H9 (cell line): ENCODE results near the gene TRIM75. TPM values are rescaled to one million over a fixed set of nuclear protein-coding genes. Genes with fewer than 3 reads are reported as not detected.

ENCODE experiments used
- DNase-seq: peaks from one replicate; pipeline ENCODE4 v3.0.0-alpha.2; 2017
- H2AFZ ChIP-seq: one replicate; pipeline ENCODE4 v1.6.1; 2013; ENCODE audit warnings: mild to moderate bottlenecking, low read length, control low read depth, moderate library complexity
- H2AK5ac ChIP-seq: 2 replicates; pipeline ENCODE4 v1.6.1; 2013; ENCODE audit warnings: low read length, control low read depth, mixed read lengths; ENCODE audit not compliant: insufficient read length
- H2BK120ac ChIP-seq: one replicate; pipeline ENCODE4 v1.6.1; 2013; ENCODE audit warnings: low read depth, mild to moderate bottlenecking, low read length, control low read depth, inconsistent platforms; ENCODE audit not compliant: poor library complexity, severe bottlenecking
- H2BK12ac ChIP-seq: 2 replicates; pipeline ENCODE4 v1.6.1; 2013; ENCODE audit warnings: low read length, control low read depth, mixed read lengths, low read depth; ENCODE audit not compliant: insufficient read length
- H2BK15ac ChIP-seq: 2 replicates; pipeline ENCODE4 v1.6.1; 2013; ENCODE audit warnings: low read depth, low read length, control low read depth
- H2BK20ac ChIP-seq: one replicate; pipeline ENCODE4 v1.6.1; 2013; ENCODE audit warnings: low read depth, mild to moderate bottlenecking, low read length, control low read depth, inconsistent platforms; ENCODE audit not compliant: poor library complexity, severe bottlenecking
- H2BK5ac ChIP-seq: 2 replicates; pipeline ENCODE4 v1.6.1; 2013; ENCODE audit warnings: low read length, control low read depth, mixed read lengths; ENCODE audit not compliant: insufficient read length
- H3K14ac ChIP-seq: 2 replicates; pipeline ENCODE4 v1.6.1; 2013; ENCODE audit warnings: low read length, control low read depth; ENCODE audit not compliant: insufficient read depth
- H3K18ac ChIP-seq: 2 replicates; pipeline ENCODE4 v1.6.1; 2013; ENCODE audit warnings: low read depth, mild to moderate bottlenecking, mixed read lengths, low read length, control low read depth; ENCODE audit not compliant: insufficient read length
- H3K23ac ChIP-seq: 2 replicates; pipeline ENCODE4 v1.6.1; 2013; ENCODE audit warnings: low read length, control low read depth, mixed read lengths, low read depth; ENCODE audit not compliant: insufficient read length
- H3K23me2 ChIP-seq: 2 replicates; pipeline ENCODE4 v1.6.1; 2013; ENCODE audit warnings: low read depth, mild to moderate bottlenecking, mixed read lengths, low read length, control low read depth; ENCODE audit not compliant: insufficient read length, poor library complexity, severe bottlenecking
- H3K27ac ChIP-seq: 2 replicates; pipeline ENCODE4 v1.5.1; 2013; ENCODE audit warnings: low read length, control low read depth, mixed read lengths, low read depth; ENCODE audit not compliant: insufficient read length
- H3K27me3 ChIP-seq: 2 replicates; pipeline ENCODE4 v1.6.1; 2013; ENCODE audit warnings: low read length, control low read depth, inconsistent platforms; ENCODE audit not compliant: insufficient read depth
- H3K4ac ChIP-seq: 2 replicates; pipeline ENCODE4 v1.6.1; 2013; ENCODE audit warnings: low read depth, mild to moderate bottlenecking, control low read depth, inconsistent platforms, low read length, moderate library complexity
- H3K4me1 ChIP-seq: 2 replicates; pipeline ENCODE4 v1.6.1; 2013; ENCODE audit warnings: low read length, control low read depth, inconsistent platforms; ENCODE audit not compliant: insufficient read depth
- H3K4me2 ChIP-seq: 2 replicates; pipeline ENCODE4 v1.6.1; 2013; ENCODE audit warnings: low read length, control low read depth, mixed read lengths; ENCODE audit not compliant: insufficient read length, insufficient read depth
- H3K56ac ChIP-seq: 2 replicates; pipeline ENCODE4 v1.6.1; 2013; ENCODE audit warnings: low read depth, mild to moderate bottlenecking, mixed read lengths, low read length, control low read depth; ENCODE audit not compliant: insufficient read length
- H3K79me1 ChIP-seq: 2 replicates; pipeline ENCODE4 v1.6.1; 2013; ENCODE audit warnings: low read depth, mild to moderate bottlenecking, moderate library complexity, low read length, control low read depth, inconsistent platforms; ENCODE audit not compliant: insufficient read depth, poor library complexity, severe bottlenecking
- H3K79me2 ChIP-seq: 2 replicates; pipeline ENCODE4 v1.6.1; 2013; ENCODE audit warnings: low read length, control low read depth, inconsistent platforms; ENCODE audit not compliant: insufficient read depth
- H3K9ac ChIP-seq: 2 replicates; pipeline ENCODE4 v1.6.1; 2013; ENCODE audit warnings: low read length, control low read depth, mixed read lengths; ENCODE audit not compliant: insufficient read length; ENCODE audit errors: extremely low read depth
- H3K9me3 ChIP-seq: one replicate; pipeline ENCODE4 v1.6.1; 2013; ENCODE audit warnings: low read depth, low read length, inconsistent platforms; ENCODE audit not compliant: control insufficient read depth
- H3T11ph ChIP-seq: one replicate; pipeline ENCODE4 v1.6.1; 2013; ENCODE audit warnings: mild to moderate bottlenecking, low read length, control low read depth, inconsistent platforms
- H4K20me1 ChIP-seq: one replicate; pipeline ENCODE4 v1.6.1; 2013; ENCODE audit not compliant: control insufficient read depth, insufficient read length, insufficient read depth
- H4K5ac ChIP-seq: 2 replicates; pipeline ENCODE4 v1.6.1; 2013; ENCODE audit warnings: low read depth, mild to moderate bottlenecking, mixed read lengths, low read length, control low read depth; ENCODE audit not compliant: insufficient read length
- H4K8ac ChIP-seq: replicated peaks from 2 replicates; pipeline ENCODE4 v1.6.1; 2013; ENCODE audit warnings: low read length, control low read depth, mixed read lengths, low read depth; ENCODE audit not compliant: insufficient read length
- H4K91ac ChIP-seq: 2 replicates; pipeline ENCODE4 v1.6.1; 2013; ENCODE audit warnings: low read depth, mild to moderate bottlenecking, moderate library complexity, mixed read lengths, low read length, control low read depth; ENCODE audit not compliant: insufficient read length
- H3K27ac Mint-ChIP-seq, 3 experiments: 2 replicates in 2 of 3; 3 replicates in 1 of 3; pipeline ENCODE4 v1.8.0; 2020 to 2021; ENCODE audit warnings: mixed read lengths in 3 of 3, mild to moderate bottlenecking in 1 of 3, moderate library complexity in 1 of 3
- H3K27me3 Mint-ChIP-seq: 2 replicates; pipeline ENCODE4 v1.8.0; 2021; ENCODE audit warnings: low read depth, mild to moderate bottlenecking, moderate library complexity, mixed read lengths
- H3K36me3 Mint-ChIP-seq, 3 experiments: 2 replicates in 2 of 3; 3 replicates in 1 of 3; pipeline ENCODE4 v1.8.0; 2020 to 2021; ENCODE audit warnings: low read depth in 3 of 3, mixed read lengths in 3 of 3; ENCODE audit not compliant: insufficient read depth in 1 of 3
- H3K4me1 Mint-ChIP-seq, 2 experiments: 2 replicates each; pipeline ENCODE4 v1.8.0; 2020; ENCODE audit warnings: mixed read lengths in 2 of 2
- H3K4me3 Mint-ChIP-seq, 2 experiments: 2 replicates in 1 of 2; 3 replicates in 1 of 2; pipeline ENCODE4 v1.8.0; 2020 to 2021; ENCODE audit warnings: mild to moderate bottlenecking in 2 of 2, mixed read lengths in 2 of 2, moderate library complexity in 1 of 2
- H3K9me3 Mint-ChIP-seq, 2 experiments: 2 replicates in 1 of 2; 3 replicates in 1 of 2; pipeline ENCODE4 v1.8.0; 2020; ENCODE audit warnings: mild to moderate bottlenecking in 2 of 2, mixed read lengths in 2 of 2, moderate library complexity in 1 of 2
- CTCF ChIP-seq: fragments of 200-600 bp; sonication (generic); conservative IDR thresholded peaks from 3 replicates; pipeline ENCODE4 v1.8.0; 2021; ENCODE audit warnings: antibody characterized with exemption, mild to moderate bottlenecking
- WGBS: extraction: QIAGEN DNeasy Blood & Tissue Kit; methylation state at CpG from one replicate; pipeline ENCODE4 v1.1.7; 2013; ENCODE audit warnings: missing lambda C conversion rate, low lambda C conversion rate, mixed read lengths; ENCODE audit not compliant: insufficient read length; ENCODE audit errors: extremely low coverage; 5-methylcytosine and 5-hydroxymethylcytosine counted together
- total RNA-seq: library from RNA; stranded (reverse); gene quantifications from 2 replicates; pipeline ENCODE4 v1.2.1, GENCODE V29; 2021

TRIM75 gene
- total RNA-seq, 1 experiment from 2014 or later, result not detected

- Histone ChIP-seq H4K8ac (no peak overlapping the region), H3K27ac (no peak overlapping the region), H2AFZ (no peak overlapping the region), H2BK120ac (no peak overlapping the region), H3T11ph (no peak overlapping the region), H2BK20ac (no peak overlapping the region), H3K56ac (no peak overlapping the region), H3K27me3 (no peaks in the 10 kb centered on the region), H3K14ac (no peak overlapping the region), H4K91ac (no peak overlapping the region), H3K9me3 (no peaks in the 10 kb centered on the region), H3K23me2 (no peaks in the 10 kb centered on the region), H3K4ac (no peak overlapping the region), H2BK15ac (no peak overlapping the region), H3K9ac (no peak overlapping the region), H3K23ac (no peak overlapping the region), H3K18ac (no peak overlapping the region), H3K79me1 (no peaks in the 10 kb centered on the region), H3K79me2 (no peaks in the 10 kb centered on the region), H3K4me2 (no peak overlapping the region), H4K20me1 (no peaks in the 10 kb centered on the region), H4K5ac (no peak overlapping the region), H2BK5ac (no peak overlapping the region), H2AK5ac (no peak overlapping the region), H3K4me1 (no peaks in the 10 kb centered on the region), H2BK12ac (no peak overlapping the region)
- no peak for TF ChIP-seq CTCF
- Mint-ChIP-seq H3K4me1 (no peaks in the 10 kb centered on the region), H3K27ac (peak overlapping the region in 2 of 3 experiments; percentile 47 to 52; a peak in 1 of 7 replicates), H3K27me3 (no peaks in the 10 kb centered on the region), H3K9me3 (no peaks in the 10 kb centered on the region; a peak in 1 of 5 replicates), H3K36me3 (peaks cover 9 to 41% (median 32%) of the 10 kb centered on the region in 3 experiments), H3K4me3 (no peak overlapping the region)
- DNase-seq, result no peak
- no CpG with 5 or more reads among the region's 2 CpGs for WGBS
Measured at GRCh38 chr4:165085946-165086345, 32.3 kb downstream of the TRIM75 start.
